GM12892 (cell line): ENCODE data around the gene EID3.

Experiments
- DNase-seq: peaks from one replicate; pipeline ENCODE4 v3.0.0; 2011; ENCODE audit not compliant: insufficient read length
- FAIRE-seq: peaks from 2 replicates; lab custom pipeline; 2011; peaks lifted over from hg19 to GRCh38; lab: Jason Lieb, UNC
- POLR2A ChIP-seq: IDR thresholded peaks from 2 replicates; pipeline ENCODE4 v1.6.1; 2011; ENCODE audit warnings: low read depth, low read length, control low read depth
- POLR2AphosphoS5 ChIP-seq: IDR thresholded peaks from 2 replicates; pipeline ENCODE4 v1.6.1; 2011; ENCODE audit warnings: low read depth, low read length, control low read depth
- TAF1 ChIP-seq: IDR thresholded peaks from 2 replicates; pipeline ENCODE4 v1.6.1; 2011; ENCODE audit warnings: low read depth, mild to moderate bottlenecking, control low read depth, low read length, borderline replicate concordance

Gene EID3

GRCh38 chr12:104345234-104346066 is 41.9 kb downstream of the EID3 start:
- FAIRE-seq = no peak
- DNase-seq = no peak
- TF ChIP-seq TAF1 (no peak), POLR2AphosphoS5 (no peak), POLR2A (no peak)

GRCh38 chr12:104347374-104348075 is 44.0 kb downstream of the EID3 start:
- FAIRE-seq (no peak), DNase-seq (no peak)
- no peak for TF ChIP-seq TAF1
- no peak for TF ChIP-seq POLR2A
- TF ChIP-seq POLR2AphosphoS5 = no peak

- FAIRE-seq (no peak), DNase-seq (no peak)
- no peak for TF ChIP-seq TAF1
- no peak for TF ChIP-seq POLR2AphosphoS5
- TF ChIP-seq POLR2A = no peak
Observed at GRCh38 chr12:104348283-104348993, 44.9 kb downstream of the EID3 start.

- TF ChIP-seq POLR2A = no peak
- TF ChIP-seq POLR2AphosphoS5 = no peak
- no peak for TF ChIP-seq TAF1
- no peak for FAIRE-seq
- DNase-seq = no peak
Observed at GRCh38 chr12:104348994-104349494, 45.5 kb downstream of the EID3 start.

- DNase-seq (no peak), FAIRE-seq (no peak)
Observed at GRCh38 chr12:104350211-104351056, 46.9 kb downstream of the EID3 start.

GRCh38 chr12:104351057-104351983 is 47.8 kb downstream of the EID3 start:
- TF ChIP-seq POLR2AphosphoS5 = 0 out of 2 replicates have a peak, but pooled peaks have one; percentile 35
- TF ChIP-seq POLR2A = peak; percentile 32; the same call in 1 of the 2 replicates
- no peak for TF ChIP-seq TAF1
- FAIRE-seq = no peak
- no peak for DNase-seq

More at GRCh38 chr12:104350211-104351056, 46.9 kb downstream of the EID3 start:
- TF ChIP-seq POLR2AphosphoS5 = no peak
- no peak for TF ChIP-seq TAF1
- no peak for TF ChIP-seq POLR2A

- no peak for DNase-seq
- FAIRE-seq = no peak
- TF ChIP-seq TAF1 (no peak), POLR2AphosphoS5 (no peak), POLR2A (no peak)
Observed at GRCh38 chr12:104352106-104352713, 48.7 kb downstream of the EID3 start.

GRCh38 chr12:104353012-104353981 is 49.8 kb downstream of the EID3 start:
- FAIRE-seq (peak; percentile 42), DNase-seq (no peak)
- TF ChIP-seq POLR2AphosphoS5 (no peak), POLR2A (no peak), TAF1 (no peak)
